ENCODE measurements around the gene SYTL3. TPM values are rescaled to one million over a fixed set of nuclear protein-coding genes. Genes with fewer than 3 reads are reported as not detected.

SYTL3 gene
- total RNA-seq, 1 experiment from 2014 or later = 17.5 TPM

DNA sequence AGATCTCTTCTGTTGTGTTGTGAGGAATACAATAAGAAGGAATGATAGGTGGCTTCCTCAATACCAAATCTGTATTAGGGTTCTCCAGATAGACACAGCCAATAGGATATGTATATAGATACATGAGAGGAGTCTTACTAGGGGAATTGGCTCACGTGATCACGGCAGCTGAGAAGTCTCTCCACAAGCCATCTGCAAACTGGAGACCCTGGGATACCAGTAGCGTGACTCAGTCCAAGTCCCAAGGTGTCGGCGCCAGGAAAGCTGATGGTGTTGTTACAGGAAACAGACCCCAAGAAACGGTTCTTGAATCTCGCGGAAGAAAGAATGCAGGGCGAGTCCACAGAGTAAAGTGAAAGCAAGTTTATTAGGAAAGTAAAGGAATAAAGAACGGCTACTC, 61.4 kb downstream of the SYTL3 start:
- DNase-seq (ENCODE audit: low read depth in 1 of 2, low spot score in 2 of 2) = no peak
- Histone ChIP-seq H3K36me3 (peaks cover 28% of the 10 kb centered on the region), H3K27ac (no peak overlapping the region), H3K4me1 (replicated peaks) (peaks cover 18% of the 10 kb centered on the region), H3K27me3 (replicated peaks) (no peaks in the 10 kb centered on the region), H3K4me3 (no peak overlapping the region), H3K9me3 (replicated peaks) (no peaks in the 10 kb centered on the region; the same call in 1 of the 2 replicates)

DNA sequence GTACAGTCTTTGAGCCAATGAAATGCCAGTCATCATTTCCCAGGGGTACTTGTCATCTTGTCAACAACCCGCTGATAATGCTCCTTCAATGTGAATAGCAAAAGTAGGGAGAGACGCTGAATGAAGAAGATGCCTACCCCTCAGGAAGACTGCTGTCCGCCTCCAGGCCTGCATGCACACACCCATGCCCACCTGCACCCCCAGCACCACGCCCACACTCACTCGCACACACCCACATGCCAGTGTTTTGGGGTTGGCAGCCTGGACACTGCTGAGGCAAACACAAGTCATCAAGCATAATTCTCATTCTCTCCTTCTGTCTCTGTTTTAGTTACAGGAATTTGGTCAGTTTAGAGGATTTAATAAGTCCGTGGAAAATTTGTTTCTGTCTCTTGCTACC, 63.6 kb downstream of the SYTL3 start:
- H3K4me3 ChIP-seq = no peak overlapping the region
- H3K27me3 ChIP-seq (replicated peaks) = no peaks in the 10 kb centered on the region

DNA sequence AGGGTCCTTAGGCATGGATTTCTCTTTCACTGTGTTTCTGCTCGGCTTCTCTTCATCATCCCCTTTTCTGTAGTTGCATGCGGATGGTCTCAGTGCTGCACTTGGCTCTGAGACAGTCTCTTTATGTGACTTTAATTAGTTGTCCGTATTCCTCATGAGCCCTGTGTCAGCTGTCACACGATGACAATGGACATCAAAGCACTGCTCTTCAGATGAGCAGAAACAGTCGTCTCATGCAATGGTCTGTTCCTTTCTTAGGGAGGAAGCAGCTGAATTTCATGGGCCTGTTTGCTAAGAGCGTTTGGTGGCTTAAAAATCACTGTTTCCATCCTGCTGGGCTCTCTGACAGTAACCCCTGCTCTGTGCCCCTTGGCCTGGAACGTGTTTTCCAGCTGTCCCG, 64.9 kb downstream of the SYTL3 start:
- no peak for DNase-seq (ENCODE audit: low read depth in 1 of 2, low spot score in 2 of 2)
- Histone ChIP-seq H3K27ac (no peak overlapping the region), H3K4me1 (replicated peaks) (peaks cover 1% of the 10 kb centered on the region), H3K9me3 (replicated peaks) (no peaks in the 10 kb centered on the region; the same call in 1 of the 2 replicates), H3K4me3 (no peak overlapping the region), H3K36me3 (peaks cover 28% of the 10 kb centered on the region), H3K27me3 (replicated peaks) (no peaks in the 10 kb centered on the region)

More for the DNA sequence above, 63.6 kb downstream of the SYTL3 start:
- DNase-seq (ENCODE audit: low read depth in 1 of 2, low spot score in 2 of 2) = no peak
- Histone ChIP-seq H3K4me1 (replicated peaks) (no peaks in the 10 kb centered on the region), H3K9me3 (replicated peaks) (no peaks in the 10 kb centered on the region; the same call in 1 of the 2 replicates), H3K27ac (no peak overlapping the region), H3K36me3 (peaks cover 26% of the 10 kb centered on the region)

DNA sequence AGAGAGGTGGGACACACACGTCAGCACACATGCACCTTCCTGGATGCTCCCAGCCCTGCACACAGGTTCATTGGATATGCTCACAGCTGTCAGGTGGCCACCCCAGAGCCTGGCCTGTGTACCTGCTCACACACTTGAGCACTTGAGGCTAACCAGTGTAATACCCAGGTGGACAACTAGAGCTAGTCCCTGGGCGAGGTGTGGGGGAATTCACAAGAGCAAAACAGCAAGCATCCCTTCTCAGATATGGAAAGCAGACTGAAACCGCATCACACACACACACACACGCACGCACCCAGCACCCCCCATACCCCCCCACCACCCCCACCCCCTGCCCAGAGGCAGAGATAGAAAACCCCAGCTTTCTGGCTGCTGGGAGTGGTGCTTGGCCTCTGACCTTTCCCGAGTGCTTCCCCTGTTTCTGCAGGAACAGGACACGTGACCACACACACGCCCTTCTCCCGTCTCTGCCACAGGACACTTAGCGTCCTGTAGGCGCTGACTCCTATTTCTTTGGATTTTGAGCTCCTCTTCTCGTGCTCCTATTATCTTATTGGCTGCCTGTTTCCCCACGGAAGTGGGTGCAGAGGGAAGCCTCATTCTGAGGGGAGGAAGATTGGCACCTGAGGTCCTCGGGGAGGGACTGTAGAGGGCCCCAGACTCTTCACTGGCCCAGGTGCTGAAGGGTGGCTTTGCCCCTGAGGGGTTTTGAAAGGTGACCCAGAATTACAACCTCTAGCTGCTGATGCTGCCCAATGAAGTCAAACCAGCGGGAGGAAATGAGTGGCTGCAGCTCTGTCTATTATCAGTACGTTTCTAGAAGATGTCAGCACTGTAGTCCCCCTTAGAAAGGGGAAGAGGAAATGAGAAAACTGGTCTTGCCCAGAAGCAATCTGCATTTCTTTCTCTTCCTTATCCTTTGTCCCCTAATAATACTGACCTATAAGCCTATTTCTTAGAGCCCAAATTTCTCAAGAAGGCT, 65.8 kb downstream of the SYTL3 start:
- DNase-seq (ENCODE audit: low read depth in 1 of 2, low spot score in 2 of 2) = no peak
- H3K4me1 ChIP-seq (replicated peaks) = peaks cover 10% of the 10 kb centered on the region
- peaks cover 28% of the 10 kb centered on the region for H3K36me3 ChIP-seq
- H3K27me3 ChIP-seq (replicated peaks) = no peaks in the 10 kb centered on the region
- H3K27ac ChIP-seq = no peak overlapping the region
- H3K4me3 ChIP-seq = no peak overlapping the region
- H3K9me3 ChIP-seq (replicated peaks) = no peaks in the 10 kb centered on the region; the same call in 1 of the 2 replicates

DNA sequence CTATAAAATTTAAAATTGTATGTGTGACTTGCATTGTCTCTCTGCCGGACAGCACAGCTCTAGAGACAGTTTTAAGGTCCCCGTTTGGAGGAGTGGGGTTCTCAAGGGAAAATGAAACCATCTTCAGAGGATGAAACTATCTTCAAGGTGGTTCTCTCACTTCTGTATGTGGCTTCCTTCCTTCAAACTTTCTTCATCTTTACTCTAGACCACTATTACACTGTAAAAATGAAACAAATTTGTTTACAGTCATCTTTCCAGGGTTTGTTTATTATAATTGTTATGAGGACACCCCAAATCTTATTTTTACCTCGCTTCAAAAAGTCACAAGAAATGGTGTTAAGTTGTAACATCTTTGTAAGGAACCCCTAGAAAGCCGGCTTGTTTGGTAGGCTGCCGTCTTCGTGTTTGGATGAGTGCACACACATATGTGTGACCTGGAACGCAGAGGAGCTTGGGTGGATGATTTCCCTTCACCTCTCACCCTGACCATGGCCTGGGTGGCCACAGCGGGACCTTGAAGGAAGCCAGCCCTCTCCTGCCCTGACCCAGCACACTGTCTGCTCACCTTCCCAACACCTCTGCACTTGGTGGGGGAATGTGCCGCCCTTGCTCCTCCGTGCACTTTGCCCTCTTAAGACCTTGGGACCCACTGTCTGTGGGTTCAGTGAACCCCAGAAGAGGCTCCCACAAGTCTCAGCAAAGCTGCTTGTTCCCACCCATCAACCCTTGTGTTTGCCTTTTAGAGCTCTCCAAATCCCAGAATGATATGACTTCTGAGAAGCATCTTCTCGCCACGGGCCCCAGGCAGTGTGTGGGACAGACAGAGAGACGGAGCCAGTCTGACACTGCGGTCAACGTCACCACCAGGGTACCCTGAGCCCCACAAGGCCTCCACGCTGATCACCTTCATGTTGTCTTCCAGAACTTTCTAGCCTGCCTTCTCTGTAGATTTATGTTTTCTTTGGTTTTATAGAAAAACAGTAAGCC, 67.8 kb downstream of the SYTL3 start:
- H3K27me3 ChIP-seq (replicated peaks) = no peaks in the 10 kb centered on the region
- peaks cover 25% of the 10 kb centered on the region for H3K36me3 ChIP-seq
- no peak overlapping the region for H3K4me3 ChIP-seq
- no peaks in the 10 kb centered on the region; the same call in 1 of the 2 replicates for H3K9me3 ChIP-seq (replicated peaks)
- no peak overlapping the region for H3K27ac ChIP-seq
- peaks cover 16% of the 10 kb centered on the region for H3K4me1 ChIP-seq (replicated peaks)
- no peak for DNase-seq (ENCODE audit: low read depth in 1 of 2, low spot score in 2 of 2)

DNA sequence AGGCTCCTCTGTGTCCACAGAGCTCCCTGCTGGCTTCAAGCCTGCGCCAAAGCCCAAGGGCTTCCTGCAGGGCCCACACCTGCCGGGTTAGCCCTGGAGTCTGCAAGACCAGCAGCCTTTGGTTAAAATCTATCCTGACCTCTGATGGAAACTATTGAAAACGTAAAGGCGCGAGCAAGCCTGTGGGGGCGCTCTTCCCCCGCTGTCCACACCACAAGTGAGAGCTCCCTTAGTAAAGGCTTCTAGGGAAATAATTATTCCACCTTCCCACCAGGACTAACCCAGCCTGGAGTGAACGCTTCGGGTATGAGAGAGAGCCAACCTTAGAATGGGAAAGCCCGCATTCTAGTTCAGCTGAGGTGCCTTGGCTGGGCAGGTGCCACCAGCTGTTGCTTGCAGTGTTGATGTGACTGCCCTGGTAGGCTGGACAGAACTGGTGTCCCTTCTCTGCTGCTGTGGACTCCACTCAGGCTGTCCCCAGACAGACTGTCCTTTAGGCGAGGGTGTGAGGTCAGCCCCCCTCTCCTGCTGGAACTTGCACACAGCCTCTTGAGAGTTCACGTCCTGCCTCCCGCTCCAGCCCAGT, 68.7 kb downstream of the SYTL3 start:
- H3K36me3 ChIP-seq = peaks cover 21% of the 10 kb centered on the region
- peaks cover 16% of the 10 kb centered on the region for H3K4me1 ChIP-seq (replicated peaks)
- no peak overlapping the region for H3K4me3 ChIP-seq
- no peaks in the 10 kb centered on the region for H3K9me3 ChIP-seq (replicated peaks)
- DNase-seq (ENCODE audit: low read depth in 1 of 2, low spot score in 2 of 2) = no peak
- no peaks in the 10 kb centered on the region for H3K27me3 ChIP-seq (replicated peaks)
- H3K27ac ChIP-seq = no peak overlapping the region

DNA sequence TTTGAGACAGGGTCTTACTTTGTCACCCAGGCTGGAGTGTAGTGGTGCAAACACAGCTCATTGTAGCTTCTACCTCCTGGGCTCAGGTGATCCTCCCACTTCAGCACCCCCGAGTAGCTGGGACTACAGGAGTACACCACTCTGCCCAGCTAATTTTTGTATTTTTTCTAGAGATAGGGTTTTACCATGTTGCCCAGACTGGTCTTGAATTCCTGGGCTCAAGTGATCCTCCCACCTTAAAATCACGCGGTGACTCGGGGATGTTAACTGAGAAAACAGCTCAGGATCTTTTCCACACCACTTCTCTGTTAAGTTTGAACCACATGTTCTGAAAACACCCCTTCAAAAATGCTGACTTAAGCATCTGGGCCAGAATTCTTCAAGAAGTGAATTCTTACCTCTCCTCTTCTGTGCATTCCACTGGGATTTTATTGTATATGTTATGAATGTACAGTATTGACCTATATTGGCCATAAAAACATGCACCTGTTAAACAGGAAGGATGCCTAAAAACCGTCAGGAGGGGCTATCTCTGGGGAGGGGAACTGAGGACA, 72.4 kb downstream of the SYTL3 start:
- no peak for DNase-seq (ENCODE audit: low read depth in 1 of 2, low spot score in 2 of 2)
- H3K27me3 ChIP-seq (replicated peaks) = no peaks in the 10 kb centered on the region
- H3K36me3 ChIP-seq = peaks cover 15% of the 10 kb centered on the region
- H3K4me1 ChIP-seq (replicated peaks) = peaks cover 16% of the 10 kb centered on the region
- no peaks in the 10 kb centered on the region for H3K9me3 ChIP-seq (replicated peaks)
- no peak overlapping the region for H3K4me3 ChIP-seq
- H3K27ac ChIP-seq = no peak overlapping the region

DNA sequence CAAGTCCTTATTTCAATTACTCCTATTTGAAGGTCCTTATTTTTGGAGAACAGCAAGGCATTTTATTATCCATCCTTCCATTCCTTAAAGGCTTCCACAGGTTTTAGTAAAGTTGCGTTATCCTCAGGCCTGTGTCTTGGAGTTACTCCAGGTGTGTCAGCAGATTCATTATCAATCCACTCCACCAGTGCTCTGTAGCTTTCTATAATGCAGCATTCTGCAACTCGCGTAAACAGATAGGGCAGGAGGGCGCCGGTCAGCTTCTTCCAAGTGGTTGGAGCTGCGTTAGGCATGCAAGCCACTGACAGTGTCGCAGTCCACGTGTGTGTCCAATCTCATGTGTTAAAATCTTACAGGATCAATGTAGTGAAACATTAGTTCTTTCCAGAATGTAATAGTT, 75.8 kb downstream of the SYTL3 start:
- Histone ChIP-seq H3K27me3 (replicated peaks) (no peaks in the 10 kb centered on the region), H3K4me3 (no peak overlapping the region), H3K4me1 (replicated peaks) (peaks cover 5% of the 10 kb centered on the region), H3K9me3 (replicated peaks) (no peaks in the 10 kb centered on the region), H3K36me3 (peaks cover 17% of the 10 kb centered on the region), H3K27ac (no peak overlapping the region)
- no peak for DNase-seq (ENCODE audit: low read depth in 1 of 2, low spot score in 2 of 2)

DNA sequence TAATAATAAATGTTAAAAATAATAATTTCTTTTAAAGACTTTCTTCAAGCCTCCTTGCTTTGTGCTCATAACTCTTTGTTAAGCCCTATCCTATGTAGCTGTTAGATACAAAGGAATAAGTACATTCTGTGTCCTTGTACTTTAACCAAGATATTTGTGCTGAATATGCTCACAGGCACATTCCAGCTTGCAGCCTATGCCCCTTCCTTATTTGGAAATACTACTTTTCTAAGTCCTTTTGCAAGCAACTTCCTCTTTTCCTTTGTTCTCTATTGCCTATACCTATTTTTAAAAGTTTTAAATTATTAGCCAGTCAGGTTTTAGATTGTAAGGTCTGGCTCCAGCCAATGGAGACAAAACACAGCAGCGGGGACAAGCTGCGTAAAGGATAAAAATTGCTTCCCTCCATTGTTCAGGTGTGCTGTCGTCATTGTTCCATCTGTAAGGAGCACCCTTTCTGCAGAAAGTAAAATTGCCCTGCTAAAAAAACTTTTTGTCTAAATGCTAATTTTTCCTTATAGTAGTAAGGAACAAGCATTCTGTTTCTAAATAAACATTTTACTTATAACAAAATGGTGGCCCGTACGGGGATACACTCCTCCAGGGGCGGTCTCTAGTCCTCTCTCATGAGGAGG, 80.2 kb downstream of the SYTL3 start:
- H3K4me3 ChIP-seq = no peak overlapping the region
- H3K4me1 ChIP-seq (replicated peaks) = no peaks in the 10 kb centered on the region
- H3K27ac ChIP-seq = no peak overlapping the region
- H3K27me3 ChIP-seq (replicated peaks) = no peaks in the 10 kb centered on the region
- peaks cover 17% of the 10 kb centered on the region for H3K36me3 ChIP-seq
- no peak for DNase-seq (ENCODE audit: low read depth in 1 of 2, low spot score in 2 of 2)
- no peaks in the 10 kb centered on the region for H3K9me3 ChIP-seq (replicated peaks)

DNA sequence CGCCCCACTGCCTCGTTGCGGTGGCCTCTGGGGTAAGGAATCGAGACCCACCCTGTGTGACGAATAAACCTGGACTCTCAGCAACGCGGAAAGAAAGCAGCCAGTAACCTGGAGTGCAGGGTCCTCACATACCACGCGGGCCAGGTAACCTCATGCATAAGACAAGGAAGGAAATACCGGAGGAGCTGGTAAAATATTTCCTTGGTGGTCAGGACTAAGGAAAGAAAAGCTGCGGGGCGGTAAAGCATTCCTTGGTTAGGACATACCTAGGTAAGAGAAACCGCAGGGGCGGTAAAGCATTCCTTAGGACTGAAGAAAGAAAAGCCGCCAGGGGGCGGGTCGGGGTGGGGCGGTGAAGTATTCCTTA, 80.7 kb downstream of the SYTL3 start:
- no peak for DNase-seq (ENCODE audit: low read depth in 1 of 2, low spot score in 2 of 2)

DNA sequence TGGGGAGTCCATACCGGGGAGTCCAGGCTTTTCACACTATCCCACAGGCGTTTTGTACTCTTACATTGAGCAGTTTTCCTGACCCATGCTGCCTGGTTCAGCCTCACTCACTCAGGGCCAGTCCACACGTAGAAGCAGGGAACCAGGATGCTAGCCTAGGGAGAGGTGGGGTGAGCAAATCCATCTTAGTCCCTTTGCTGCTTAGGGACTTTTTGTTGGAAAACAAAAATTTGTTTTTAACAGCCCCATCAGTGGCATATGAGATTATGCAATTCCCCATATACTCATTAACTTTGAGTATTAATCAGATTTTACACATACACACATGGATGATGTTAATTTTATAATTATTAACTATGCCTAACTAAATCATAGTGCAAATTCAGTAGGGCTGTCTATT, 85.2 kb downstream of the SYTL3 start:
- no peak for DNase-seq (ENCODE audit: low read depth in 1 of 2, low spot score in 2 of 2)
- Histone ChIP-seq H3K9me3 (replicated peaks) (no peaks in the 10 kb centered on the region), H3K27ac (no peak overlapping the region), H3K27me3 (replicated peaks) (no peaks in the 10 kb centered on the region), H3K4me1 (replicated peaks) (no peaks in the 10 kb centered on the region), H3K36me3 (peaks cover 20% of the 10 kb centered on the region), H3K4me3 (no peak overlapping the region)

More for the DNA sequence above, 80.7 kb downstream of the SYTL3 start:
- H3K27me3 ChIP-seq (replicated peaks) = no peaks in the 10 kb centered on the region
- H3K4me1 ChIP-seq (replicated peaks) = no peaks in the 10 kb centered on the region
- no peak overlapping the region for H3K27ac ChIP-seq
- H3K4me3 ChIP-seq = no peak overlapping the region
- H3K36me3 ChIP-seq = peaks cover 17% of the 10 kb centered on the region
- H3K9me3 ChIP-seq (replicated peaks) = no peaks in the 10 kb centered on the region

DNA sequence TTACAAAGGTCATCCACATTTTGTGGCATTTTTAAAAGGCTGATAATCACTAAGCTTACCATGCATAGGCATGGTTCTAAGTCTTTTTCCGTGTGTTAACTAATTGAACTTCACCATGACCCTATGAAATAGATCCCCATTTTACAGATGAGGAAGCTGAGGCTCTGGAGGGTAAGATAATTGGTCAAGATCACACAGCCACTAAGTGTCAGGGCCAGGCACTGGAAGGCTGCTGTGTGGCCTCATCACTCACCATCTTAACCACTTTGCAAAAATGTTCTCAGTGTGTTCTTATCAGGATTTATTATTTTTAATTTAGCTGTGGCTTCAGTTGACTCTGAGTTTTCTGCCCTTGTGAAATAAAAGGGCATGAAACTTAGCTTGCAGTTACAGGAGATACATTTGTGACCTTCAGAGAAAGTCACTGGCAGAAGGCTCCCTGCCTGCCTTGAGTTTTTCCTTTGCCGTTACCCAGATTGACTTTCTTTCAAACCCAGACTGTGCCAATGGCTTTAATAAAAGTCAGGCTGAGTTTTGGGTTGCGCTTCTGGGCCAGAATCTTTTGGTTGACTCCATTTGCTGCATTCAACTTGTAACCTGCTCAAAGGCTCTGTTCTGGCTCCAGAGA, 87.3 kb downstream of the SYTL3 start:
- DNase-seq (ENCODE audit: low read depth in 1 of 2, low spot score in 2 of 2) = no peak
- Histone ChIP-seq H3K27ac (no peak overlapping the region), H3K27me3 (replicated peaks) (no peaks in the 10 kb centered on the region), H3K4me3 (no peak overlapping the region), H3K4me1 (replicated peaks) (no peaks in the 10 kb centered on the region), H3K36me3 (peaks cover 15% of the 10 kb centered on the region), H3K9me3 (replicated peaks) (no peaks in the 10 kb centered on the region)

Data from SJSA1 (cell line).